Stimulated activated CD4-positive, alpha-beta T cell treated with anti-CD3 and anti-CD28 coated beads, Interleukin-15, amount 100 ng/mL, for 48 hours (primary cell): ENCODE measurements around the gene FBXL16.

Source experiments
- DNase-seq, 2 donors: peaks; one replicate each; pipeline ENCODE4 v3.0.0-alpha.2; 2020; ENCODE audit warnings: low read depth in 2 of 2

Gene FBXL16

GRCh38 chr16:678209-678857 lies 27.3 kb downstream of the FBXL16 start:
- no peak for DNase-seq

- no peak for DNase-seq
Observed at GRCh38 chr16:677316-678190, 28.0 kb downstream of the FBXL16 start.

- DNase-seq = no peak
Observed at GRCh38 chr16:676913-677312, 28.7 kb downstream of the FBXL16 start.

GRCh38 chr16:676565-676902 lies 29.1 kb downstream of the FBXL16 start:
- DNase-seq = no peak

GRCh38 chr16:675884-676564 lies 29.6 kb downstream of the FBXL16 start:
- DNase-seq = no peak

- DNase-seq = no peak
Observed at GRCh38 chr16:674968-675883, 30.4 kb downstream of the FBXL16 start, which contains the start of gene RHBDL1. RHBDL1 (plus strand) TSS chr16:675671; CDS start chr16:675791, 120 bp downstream.

GRCh38 chr16:674214-674881 lies 31.3 kb downstream of the FBXL16 start:
- no peak for DNase-seq

- DNase-seq = no peak
Observed at GRCh38 chr16:673399-673991, 32.1 kb downstream of the FBXL16 start.

GRCh38 chr16:672851-673250 lies 32.8 kb downstream of the FBXL16 start:
- DNase-seq = no peak

- no peak for DNase-seq
Observed at GRCh38 chr16:672371-672770, 33.2 kb downstream of the FBXL16 start.

- DNase-seq = no peak
Observed at GRCh38 chr16:671353-672131, 34.1 kb downstream of the FBXL16 start.

GRCh38 chr16:670485-671352 lies 34.9 kb downstream of the FBXL16 start:
- no peak for DNase-seq

GRCh38 chr16:669666-670065 lies 35.9 kb downstream of the FBXL16 start:
- DNase-seq = no peak

GRCh38 chr16:668519-669171 lies 37.0 kb downstream of the FBXL16 start:
- DNase-seq = no peak

- peak; percentile 86 to 92 for DNase-seq
Observed at GRCh38 chr16:667780-668518, 37.7 kb downstream of the FBXL16 start, which contains the start of gene RHOT2. RHOT2 (plus strand) TSS chr16:668132; CDS start chr16:668200, 68 bp downstream.

GRCh38 chr16:667113-667779 lies 38.4 kb downstream of the FBXL16 start:
- DNase-seq = no peak

- DNase-seq = no peak
Observed at GRCh38 chr16:666572-666971, 39.0 kb downstream of the FBXL16 start.
